GM19193 (cell line): ENCODE measurements around the gene ZBED6.

Experiments
- POLR2A ChIP-seq: IDR thresholded peaks from 4 replicates; pipeline ENCODE4 v1.6.1; 2011; ENCODE audit not compliant: insufficient read depth, insufficient read length; ENCODE audit errors: extremely low read depth

ZBED6 gene

DNA sequence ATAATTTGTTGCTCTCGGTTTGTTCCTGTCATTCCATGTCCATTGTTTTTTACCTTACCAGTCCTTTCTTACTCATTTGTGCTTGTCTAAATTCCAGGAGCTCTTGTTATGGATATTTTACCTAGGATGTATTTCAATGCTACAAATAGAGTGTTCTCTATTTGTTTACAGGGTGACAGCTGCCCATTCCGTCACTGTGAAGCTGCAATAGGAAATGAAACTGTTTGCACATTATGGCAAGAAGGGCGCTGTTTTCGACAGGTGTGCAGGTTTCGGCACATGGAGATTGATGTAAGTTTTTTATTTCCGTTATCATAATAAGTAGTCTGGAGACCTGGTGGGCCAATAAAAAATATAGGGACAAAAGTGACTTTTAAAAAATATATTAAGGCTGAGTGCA, 23.0 kb downstream of the ZBED6 start:
- TF ChIP-seq POLR2A = no peak

DNA sequence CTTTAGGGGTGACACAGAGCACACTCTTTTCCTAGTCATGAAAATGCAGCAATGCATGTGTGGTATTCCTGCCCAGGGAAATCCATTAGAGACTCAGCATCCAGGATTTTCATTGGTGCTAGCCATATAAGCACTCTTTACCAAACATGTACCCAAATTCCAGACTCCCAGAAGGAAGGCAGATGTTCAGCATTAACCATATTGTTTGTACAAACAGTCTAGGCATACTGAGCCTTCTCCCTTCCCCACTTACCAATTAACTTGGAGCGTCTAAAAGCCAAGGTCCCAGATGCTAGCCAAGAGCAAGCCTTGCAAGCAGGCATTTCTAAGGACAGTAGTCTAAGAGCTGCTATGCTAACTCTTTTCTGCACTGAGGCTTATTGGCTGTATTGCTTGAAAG, 27.9 kb downstream of the ZBED6 start:
- no peak for TF ChIP-seq POLR2A

DNA sequence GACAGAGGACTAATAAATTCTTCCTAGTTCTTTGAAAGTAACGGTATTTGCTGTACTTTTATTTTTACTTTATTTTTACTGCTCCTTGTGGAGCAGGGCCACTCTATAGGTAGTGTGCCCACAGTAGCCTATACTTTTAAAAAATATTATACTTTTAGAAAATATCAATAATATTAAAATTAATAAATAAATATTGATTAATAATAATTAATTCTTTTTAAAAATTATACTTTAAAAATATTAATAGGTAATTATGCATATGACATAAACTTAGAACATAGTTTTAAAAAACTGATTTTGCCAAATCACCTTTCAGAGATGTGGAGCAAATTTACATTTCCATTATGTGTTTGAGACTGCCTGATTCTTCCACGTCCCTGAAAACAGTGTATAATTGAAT, 30.8 kb downstream of the ZBED6 start:
- no peak for TF ChIP-seq POLR2A

DNA sequence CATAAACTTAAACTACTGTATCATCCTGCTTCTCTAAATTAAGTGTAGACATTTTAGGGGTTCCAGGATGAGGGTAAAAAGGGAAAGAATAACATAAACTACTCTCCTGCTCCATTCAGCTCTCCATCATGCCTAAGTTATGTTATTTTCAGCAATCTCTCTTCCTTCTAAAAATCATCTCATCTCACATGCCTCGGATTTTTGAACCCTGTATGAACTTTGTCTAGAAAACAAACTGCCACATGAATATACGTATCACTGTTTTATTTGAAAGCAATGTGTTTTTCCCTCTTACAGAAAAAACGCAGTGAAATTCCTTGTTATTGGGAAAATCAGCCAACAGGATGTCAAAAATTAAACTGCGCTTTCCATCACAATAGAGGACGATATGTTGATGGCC, 32.6 kb downstream of the ZBED6 start:
- no peak for TF ChIP-seq POLR2A

DNA sequence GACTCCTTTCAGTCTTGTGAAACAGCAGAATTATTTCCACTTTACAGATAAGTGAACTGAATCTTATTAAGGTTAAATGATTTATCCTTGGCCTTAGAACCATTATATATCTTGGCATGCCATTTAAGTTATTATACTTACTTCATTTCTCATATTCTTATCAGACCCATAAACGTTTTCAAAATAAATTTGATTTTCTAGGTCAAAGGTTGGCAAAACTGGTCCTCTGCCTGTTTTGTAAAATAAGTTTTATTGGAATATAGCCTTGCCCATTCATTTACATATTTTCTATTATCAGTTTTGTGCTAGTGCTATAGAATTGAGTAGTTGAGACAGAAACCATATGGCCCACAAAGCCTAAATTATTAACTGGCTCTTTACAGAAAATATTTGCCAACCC, 33.1 kb downstream of the ZBED6 start:
- no peak for TF ChIP-seq POLR2A

DNA sequence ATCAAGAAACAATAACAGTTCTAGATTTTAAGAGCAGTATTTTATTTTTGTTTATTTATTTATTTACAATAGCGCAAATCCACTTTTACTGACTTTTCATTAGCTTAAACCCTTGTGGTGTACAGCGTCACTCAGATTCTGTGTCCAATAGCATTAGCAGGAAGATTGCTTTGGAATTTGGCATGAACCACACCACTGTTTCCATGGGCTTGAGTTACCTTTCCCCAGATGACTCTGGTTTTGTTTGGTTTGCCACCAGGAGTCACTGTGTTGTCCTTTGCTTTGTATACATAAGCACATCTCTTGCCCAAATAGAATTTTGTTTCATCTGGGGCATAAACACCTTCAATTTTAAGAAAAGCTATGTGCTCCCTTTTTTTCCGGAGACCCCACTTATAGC, 40.1 kb downstream of the ZBED6 start:
- no peak for TF ChIP-seq POLR2A

DNA sequence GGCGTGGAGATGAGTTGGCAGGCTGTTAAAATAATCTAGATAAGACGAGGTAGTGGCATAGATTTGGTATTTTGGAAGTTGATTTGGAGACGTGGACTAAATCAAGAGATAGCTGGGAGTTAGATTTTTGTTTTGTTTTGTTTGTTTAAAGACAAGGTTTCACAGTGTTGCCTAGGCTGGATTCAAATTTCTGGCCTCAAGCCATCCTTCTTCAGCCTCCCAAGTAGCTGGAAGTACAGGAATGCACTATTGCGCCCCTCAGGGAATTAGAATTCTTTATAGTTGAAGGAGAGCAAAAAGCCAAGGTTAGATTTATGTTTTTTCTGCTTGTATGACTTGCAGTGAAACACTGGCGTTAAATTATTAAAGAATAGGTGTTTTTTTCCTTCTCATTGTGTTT, 43.7 kb downstream of the ZBED6 start:
- no peak for TF ChIP-seq POLR2A

DNA sequence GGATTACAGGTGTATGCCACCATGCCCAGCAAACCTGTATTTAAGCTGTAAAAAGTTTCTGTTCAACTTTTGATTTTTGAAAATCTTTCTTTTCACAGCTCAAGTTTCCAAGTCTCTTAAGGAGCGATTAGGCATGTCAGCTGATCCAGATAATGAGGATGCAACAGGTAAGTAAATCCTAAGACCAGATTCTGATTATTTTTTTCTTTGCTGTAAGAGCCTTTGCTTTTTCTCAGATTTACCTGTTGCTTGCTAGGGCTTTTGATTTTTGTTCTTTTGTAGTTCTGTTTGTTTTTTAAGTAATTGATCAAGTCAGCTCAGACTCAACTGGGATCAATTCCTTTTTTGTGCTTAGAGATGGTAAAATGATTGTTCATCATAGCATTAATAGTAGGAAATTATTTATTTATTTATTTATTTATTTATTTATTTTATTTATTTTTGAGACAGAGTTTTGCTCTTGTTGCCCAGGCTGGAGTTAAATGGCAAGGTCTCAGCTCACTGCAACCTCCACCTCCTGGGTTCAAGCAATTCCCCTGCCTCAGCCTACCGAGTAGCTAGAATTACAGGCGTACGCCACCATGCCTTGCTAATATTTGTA, 44.9 kb downstream of the ZBED6 start:
- no peak for TF ChIP-seq POLR2A

DNA sequence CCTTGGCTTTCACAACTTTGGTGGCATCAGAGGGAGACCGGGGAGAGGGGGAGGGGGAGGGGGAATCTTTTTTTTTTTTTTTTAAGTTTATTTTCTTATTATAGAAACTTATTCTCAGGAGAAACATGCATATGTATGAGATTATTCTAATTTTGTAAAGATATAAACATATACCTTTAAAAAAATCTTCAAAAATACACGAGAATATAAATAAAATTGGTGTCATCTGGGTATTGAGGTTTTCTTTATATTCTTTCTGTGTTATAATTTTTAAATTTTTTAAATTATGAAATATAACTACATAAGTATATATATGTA, 47.1 kb downstream of the ZBED6 start:
- TF ChIP-seq POLR2A = no peak

DNA sequence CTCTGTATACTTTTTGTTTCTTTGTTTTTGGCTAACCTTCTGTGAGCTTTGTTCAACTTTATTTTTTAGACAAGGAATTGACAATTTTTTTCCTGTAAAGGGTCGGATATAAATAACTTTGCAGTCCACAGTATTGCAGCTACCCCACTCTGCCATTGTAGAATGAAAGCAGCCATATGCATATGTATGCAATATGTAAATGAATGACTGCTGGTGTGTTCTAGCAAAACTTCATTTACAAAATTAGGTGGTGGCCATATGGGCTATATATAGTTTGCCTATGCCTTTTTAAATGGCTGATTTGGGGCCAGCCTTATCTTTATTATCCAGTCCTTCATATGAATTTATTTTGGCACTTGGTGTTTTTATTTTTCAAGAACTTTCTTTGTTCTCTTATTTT, 48.0 kb downstream of the ZBED6 start:
- no peak for TF ChIP-seq POLR2A
